B cell (primary cell): ENCODE data around the gene DBP. TPM values are rescaled to one million over a fixed set of nuclear protein-coding genes. Genes with fewer than 3 reads are reported as not detected.
"Not testable (repeated sequence)": the region's sequence is repeated elsewhere in the genome, so short reads cannot be mapped to it uniquely, and the experiment has no call there.

Experiments used
- ATAC-seq: fragments of 200-7000 bp; cut with Tn5 transposase; one replicate; pipeline ENCODE4 v1.10.0; 2021; ENCODE audit warnings: low read depth, mild to moderate bottlenecking, moderate number of reproducible peaks, moderate library complexity
- CTCF ChIA-PET: fragments of 350-600 bp; sonication (Branson Sonifier 250); formaldehyde crosslinking; loops from one replicate; lab custom pipeline; 2021; ENCODE audit warnings: antibody characterized with exemption, inconsistent platforms; lab: Charles Lee
- POLR2A ChIA-PET: fragments of 350-600 bp; sonication (Branson Sonifier 250); formaldehyde crosslinking; loops from one replicate; lab custom pipeline; 2021; ENCODE audit warnings: antibody characterized with exemption; lab: Charles Lee
- DNase-seq: peaks from one replicate; pipeline ENCODE4 v3.0.0; 2013
- H2AFZ ChIP-seq: 2 replicates; pipeline ENCODE4 v1.6.1; 2012; ENCODE audit warnings: mild to moderate bottlenecking, low read depth, low read length; ENCODE audit not compliant: insufficient read depth, poor library complexity, severe bottlenecking
- H3K27ac ChIP-seq, 2 donors: 1 replicate in 1 of 2; 2 replicates in 1 of 2; pipeline ENCODE4 v1.5.1; 2012 to 2013; ENCODE audit warnings: low read length in 2 of 2, mild to moderate bottlenecking in 2 of 2, moderate library complexity in 1 of 2
- H3K27me3 ChIP-seq, 4 experiments: fragments of 200-600 bp in 1 of 4; sonication (generic) in 1 of 4; replicated peaks in 1 of 4; 1 replicate in 2 of 4; 2 replicates in 2 of 4; pipeline versions ENCODE4 v1.6.1 to v1.7.0; 2013 to 2016; ENCODE audit warnings: low read length in 3 of 4, mild to moderate bottlenecking in 2 of 4, mixed read lengths in 1 of 4, moderate library complexity in 1 of 4; ENCODE audit not compliant: insufficient read depth in 4 of 4, control insufficient read depth in 3 of 4; ENCODE audit errors: control extremely low read depth in 1 of 4
- H3K36me3 ChIP-seq, 2 experiments: replicated peaks in 1 of 2; 1 replicate in 1 of 2; 2 replicates in 1 of 2; pipeline versions ENCODE4 v1.6.1 to v1.7.1; 2013; ENCODE audit warnings: low read length in 1 of 2; ENCODE audit not compliant: insufficient read depth in 2 of 2, control insufficient read depth in 1 of 2; ENCODE audit errors: control extremely low read depth in 1 of 2, extremely low read depth in 1 of 2
- H3K4me1 ChIP-seq, 2 donors: fragments of 200-600 bp in 1 of 2; sonication (generic) in 1 of 2; 1 replicate in 1 of 2; 2 replicates in 1 of 2; pipeline versions ENCODE4 v1.5.1 to v1.6.1; 2013 to 2017; ENCODE audit warnings: low read length in 2 of 2; ENCODE audit not compliant: control insufficient read depth in 2 of 2, insufficient read depth in 2 of 2
- H3K4me2 ChIP-seq: replicated peaks from 2 replicates; pipeline ENCODE3; 2012; ENCODE audit warnings: mild to moderate bottlenecking, low read depth, low read length; ENCODE audit not compliant: poor library complexity, severe bottlenecking
- H3K4me3 ChIP-seq, 5 experiments: fragments of 200-600 bp in 1 of 5; sonication (generic) in 1 of 5; 1 replicate in 3 of 5; 2 replicates in 2 of 5; pipeline versions ENCODE4 v1.5.1 to v1.7.0; 2011 to 2016; ENCODE audit warnings: low read length in 4 of 5, mild to moderate bottlenecking in 4 of 5, low read depth in 2 of 5, control low read depth in 1 of 5, moderate library complexity in 1 of 5; ENCODE audit not compliant: insufficient read depth in 1 of 5; ENCODE audit errors: control extremely low read depth in 1 of 5, extremely low read depth in 1 of 5
- H3K79me2 ChIP-seq: fragments of 200-600 bp; sonication (generic); one replicate; pipeline ENCODE4 v1.6.0; 2016; ENCODE audit warnings: low read length; ENCODE audit not compliant: control insufficient read depth, insufficient read depth
- H3K9ac ChIP-seq: fragments of 200-600 bp; sonication (generic); 2 replicates; pipeline ENCODE4 v1.6.1; 2017; ENCODE audit warnings: mild to moderate bottlenecking, low read length, moderate library complexity
- H3K9me3 ChIP-seq, 3 donors: one replicate each; pipeline versions ENCODE4 v1.6.1 to v1.7.1; 2013; ENCODE audit warnings: low read length in 2 of 3; ENCODE audit not compliant: control insufficient read depth in 2 of 3, insufficient read depth in 1 of 3; ENCODE audit errors: control extremely low read depth in 1 of 3
- H4K20me1 ChIP-seq: 2 replicates; pipeline ENCODE4 v1.6.0; 2012; ENCODE audit warnings: mild to moderate bottlenecking, low read length; ENCODE audit not compliant: insufficient read depth, control insufficient read depth, poor library complexity, severe bottlenecking
- H3K27ac Mint-ChIP-seq: one replicate; pipeline ENCODE4 v1.8.0; 2021; ENCODE audit warnings: mixed read lengths
- H3K27me3 Mint-ChIP-seq: one replicate; pipeline ENCODE4 v1.8.0; 2021; ENCODE audit warnings: mixed read lengths
- H3K4me1 Mint-ChIP-seq: one replicate; pipeline ENCODE4 v1.8.0; 2021; ENCODE audit warnings: mixed read lengths
- H3K4me3 Mint-ChIP-seq: one replicate; pipeline ENCODE4 v1.8.0; 2021; ENCODE audit warnings: mixed read lengths
- H3K9me3 Mint-ChIP-seq: one replicate; pipeline ENCODE4 v1.8.0; 2022; ENCODE audit warnings: mixed read lengths; ENCODE audit not compliant: insufficient read depth
- EZH2 ChIP-seq: IDR thresholded peaks from 2 replicates; pipeline ENCODE4 v1.6.1; 2012; ENCODE audit warnings: borderline replicate concordance, low read depth, mild to moderate bottlenecking, moderate library complexity, low read length; ENCODE audit not compliant: insufficient read depth, poor library complexity, severe bottlenecking
- WGBS: methylation state at CpG from one replicate; pipeline ENCODE4 v1.1.5; 2013; ENCODE audit warnings: missing lambda C conversion rate; ENCODE audit not compliant: insufficient coverage; 5-methylcytosine and 5-hydroxymethylcytosine counted together
- intact Hi-C: fragments of 100-400 bp; cut with micrococcal nuclease; formaldehyde crosslinking; loops from one replicate; pipeline ENCODE4 v1.10.0; 2022
- polyA plus RNA-seq: library from polyadenylated mRNA; depleted of rRNA; stranded (reverse); fragments of >200 nt; gene quantifications from 2 replicates; pipeline ENCODE4 v1.2.3, GENCODE V29; 2012
- total RNA-seq, 2 donors: library from RNA; stranded (reverse); fragments of 120-200 nt in 1 of 2; gene quantifications; 1 replicate in 1 of 2; 2 replicates in 1 of 2; pipeline versions ENCODE4 v1.2.3 to v1.2.4, GENCODE V29; 2013 to 2022
- TF ChIP-seq, protein P1 (sequence below): fragments of 200-600 bp; IDR thresholded peaks from one replicate; pipeline ENCODE4 v1.8.0; 2022; ENCODE audit warnings: antibody characterized with exemption, mild to moderate bottlenecking

DBP gene
- total and polyA plus RNA-seq, 2 donors (not counting 1 experiment from before 2014, with no cell fraction given) = 23.5 to 33.0 TPM

DNA sequence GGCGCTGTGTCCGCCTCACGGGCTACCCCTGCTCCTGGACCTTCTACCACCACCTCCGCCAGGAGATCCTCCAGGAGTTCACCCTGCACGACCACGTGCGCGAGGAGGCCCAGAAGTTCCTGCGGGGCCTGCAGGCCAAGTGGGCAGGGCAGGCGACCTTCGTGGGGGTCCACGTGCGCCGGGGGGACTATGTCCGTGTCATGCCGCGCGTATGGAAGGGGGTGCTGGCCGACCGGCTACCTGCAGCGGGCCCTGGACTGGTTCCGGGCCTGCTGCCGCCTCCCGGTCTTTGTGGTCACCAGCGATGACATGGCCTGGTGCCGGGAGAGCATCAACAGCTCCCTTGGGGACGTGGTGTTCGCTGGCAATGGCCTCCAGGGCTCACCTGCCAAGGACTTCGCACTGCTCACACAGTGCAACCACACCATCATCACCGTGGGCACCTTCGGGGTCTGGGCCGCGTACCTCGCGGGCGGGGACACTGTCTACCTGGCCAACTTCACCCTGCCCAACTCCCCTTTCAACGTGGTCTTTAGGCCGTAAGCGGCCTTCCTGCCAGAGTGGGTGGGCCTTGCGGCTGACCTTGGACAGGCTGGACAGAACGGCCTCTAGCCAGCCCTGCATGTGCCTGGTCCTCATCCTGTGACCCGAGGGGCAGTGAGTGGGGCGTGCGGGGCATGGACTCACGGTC, 43.4 kb upstream of the DBP start:
- Histone ChIP-seq H3K9me3 (no peaks in the 10 kb centered on the region), H3K4me3 (no peak overlapping the region), H4K20me1 (no peaks in the 10 kb centered on the region), H3K4me2 (no peak overlapping the region), H3K9ac (no peak overlapping the region), H3K36me3 (no peaks in the 10 kb centered on the region), H3K79me2 (no peaks in the 10 kb centered on the region), H2AFZ (no peak overlapping the region), H3K4me1 (peaks cover 0 to 2% of the 10 kb centered on the region in 2 donors), H3K27ac (no peak overlapping the region), H3K27me3 (no peaks in the 10 kb centered on the region)
- Mint-ChIP-seq H3K27me3 (no peaks in the 10 kb centered on the region), H3K4me1 (peaks cover 2% of the 10 kb centered on the region), H3K4me3 (no peak overlapping the region), H3K27ac (no peak overlapping the region), H3K9me3 (no peaks in the 10 kb centered on the region)
- ATAC-seq = no peak
- WGBS = 92% methylated on average over 44 of the region's 45 CpGs
- ChIA-PET CTCF (no interaction called here), POLR2A (no interaction called here)
- intact Hi-C loops = no loop called here
- TF ChIP-seq EZH2 = no peak
- TF ChIP-seq, protein P1, sequence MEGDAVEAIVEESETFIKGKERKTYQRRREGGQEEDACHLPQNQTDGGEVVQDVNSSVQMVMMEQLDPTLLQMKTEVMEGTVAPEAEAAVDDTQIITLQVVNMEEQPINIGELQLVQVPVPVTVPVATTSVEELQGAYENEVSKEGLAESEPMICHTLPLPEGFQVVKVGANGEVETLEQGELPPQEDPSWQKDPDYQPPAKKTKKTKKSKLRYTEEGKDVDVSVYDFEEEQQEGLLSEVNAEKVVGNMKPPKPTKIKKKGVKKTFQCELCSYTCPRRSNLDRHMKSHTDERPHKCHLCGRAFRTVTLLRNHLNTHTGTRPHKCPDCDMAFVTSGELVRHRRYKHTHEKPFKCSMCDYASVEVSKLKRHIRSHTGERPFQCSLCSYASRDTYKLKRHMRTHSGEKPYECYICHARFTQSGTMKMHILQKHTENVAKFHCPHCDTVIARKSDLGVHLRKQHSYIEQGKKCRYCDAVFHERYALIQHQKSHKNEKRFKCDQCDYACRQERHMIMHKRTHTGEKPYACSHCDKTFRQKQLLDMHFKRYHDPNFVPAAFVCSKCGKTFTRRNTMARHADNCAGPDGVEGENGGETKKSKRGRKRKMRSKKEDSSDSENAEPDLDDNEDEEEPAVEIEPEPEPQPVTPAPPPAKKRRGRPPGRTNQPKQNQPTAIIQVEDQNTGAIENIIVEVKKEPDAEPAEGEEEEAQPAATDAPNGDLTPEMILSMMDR = no peak
- no peak for DNase-seq

DNA sequence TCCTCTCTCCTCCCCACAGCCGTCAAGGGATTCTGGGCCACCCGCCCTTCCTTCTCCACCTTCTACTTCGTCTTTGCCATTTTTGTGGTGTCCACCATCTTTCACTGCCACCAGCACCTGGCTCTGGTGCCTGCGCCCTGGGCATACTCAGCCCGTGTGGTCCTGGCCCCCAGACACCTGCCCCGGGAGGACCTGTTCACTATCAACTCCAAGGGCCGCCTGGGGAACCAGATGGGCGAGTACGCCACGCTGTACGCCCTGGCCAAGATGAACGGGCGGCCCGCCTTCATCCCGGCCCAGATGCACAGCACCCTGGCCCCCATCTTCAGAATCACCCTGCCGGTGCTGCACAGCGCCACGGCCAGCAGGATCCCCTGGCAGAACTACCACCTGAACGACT, 42.8 kb upstream of the DBP start:
- intact Hi-C loops, H3K27ac Mint-ChIP-seq: not testable (repeated sequence)

More for the DNA sequence above, 42.8 kb upstream of the DBP start:
- H3K79me2 ChIP-seq, H3K9me3 Mint-ChIP-seq, H2AFZ ChIP-seq, H3K4me1 Mint-ChIP-seq, H3K27me3 ChIP-seq, H3K4me3 ChIP-seq, DNase-seq, H4K20me1 ChIP-seq, H3K27ac ChIP-seq, H3K9me3 ChIP-seq, ATAC-seq, H3K4me3 Mint-ChIP-seq, CTCF ChIA-PET, H3K36me3 ChIP-seq, POLR2A ChIA-PET, H3K27me3 Mint-ChIP-seq, H3K9ac ChIP-seq, H3K4me2 ChIP-seq, H3K4me1 ChIP-seq: not testable (repeated sequence)
- WGBS = 87% methylated on average over 6 of the region's 19 CpGs
